Gastrocnemius medialis (tissue), 4 donors: ENCODE data around the gene MAGEB17. TPM values are rescaled to one million over a fixed set of nuclear protein-coding genes. Genes with fewer than 3 reads are reported as not detected.

Experiments used
- ATAC-seq, 2 donors: fragments of 150-250 bp; one replicate each; pipeline ENCODE4 v1.9.1; 2016
- DNase-seq, 2 donors: peaks; one replicate each; pipeline ENCODE4 v3.0.0-alpha.2; 2019
- H3K27ac ChIP-seq, 4 donors: fragments of 200-600 bp; sonication (generic); 1 replicate in 1 of 4; 2 replicates in 3 of 4; pipeline ENCODE4 v1.5.1; 2016 to 2018; ENCODE audit warnings: mild to moderate bottlenecking in 2 of 4, moderate library complexity in 1 of 4
- H3K27me3 ChIP-seq, 3 donors: fragments of 200-600 bp; sonication (generic) in 2 of 3; 1 replicate in 1 of 3; 2 replicates in 2 of 3; pipeline versions ENCODE4 v1.5.1 to v1.6.0; 2016 to 2019; ENCODE audit warnings: mild to moderate bottlenecking in 1 of 3, moderate library complexity in 1 of 3
- H3K36me3 ChIP-seq, 2 donors: fragments of 200-600 bp; sonication (generic) in 1 of 2; one replicate each; pipeline ENCODE4 v1.5.1; 2017 to 2018
- H3K4me1 ChIP-seq, 2 donors: fragments of 200-600 bp; sonication (generic) in 1 of 2; one replicate each; pipeline ENCODE4 v1.5.1; 2016 to 2017; ENCODE audit warnings: mild to moderate bottlenecking in 2 of 2
- H3K4me3 ChIP-seq, 4 donors: fragments of 200-600 bp; sonication (generic) in 3 of 4; 1 replicate in 1 of 4; 2 replicates in 3 of 4; pipeline ENCODE4 v1.5.1; 2016 to 2019; ENCODE audit warnings: mild to moderate bottlenecking in 2 of 4
- H3K9me3 ChIP-seq, 3 donors: fragments of 200-600 bp; sonication (generic) in 2 of 3; 1 replicate in 1 of 3; 2 replicates in 2 of 3; pipeline ENCODE4 v1.5.1; 2016 to 2019
- POLR2A ChIP-seq, 2 donors: fragments of 450-650 bp; IDR thresholded peaks; one replicate each; pipeline ENCODE4 v1.6.1; 2017; ENCODE audit warnings: antibody characterized with exemption in 2 of 2, mild to moderate bottlenecking in 2 of 2, moderate library complexity in 2 of 2
- in situ Hi-C, 4 donors: fragments of 200-750 bp; cut with MboI; loops; one replicate each; pipeline versions ENCODE4 v1.15.0 to v1.8.0; 2017; ENCODE audit warnings: low sequenced_read_pairs in 4 of 4
- intact Hi-C: fragments of 100-400 bp; cut with DNase I; formaldehyde crosslinking; loops from one replicate; pipeline ENCODE4 v1.15.1; 2023; ENCODE audit warnings: low total_unique reads
- total RNA-seq, 4 donors: library from RNA; depleted of rRNA; stranded (reverse); fragments of >200 nt; gene quantifications; one replicate each; pipeline versions ENCODE4 v1.1.0 to v1.2.3, GENCODE V29; 2016
- TF ChIP-seq, protein P1 (sequence below), 5 experiments: fragments of 450-650 bp in 3 of 5; fragments of 200-600 bp in 2 of 5; sonication (generic) in 2 of 5; IDR thresholded peaks in 4 of 5; conservative IDR thresholded peaks in 1 of 5; 1 replicate in 4 of 5; 2 replicates in 1 of 5; pipeline ENCODE4 v1.5.1; 2016 to 2019; ENCODE audit warnings: antibody characterized with exemption in 5 of 5, mild to moderate bottlenecking in 3 of 5, moderate library complexity in 3 of 5

Gene MAGEB17
- total RNA-seq, 4 donors from 2014 or later: not detected

DNA sequence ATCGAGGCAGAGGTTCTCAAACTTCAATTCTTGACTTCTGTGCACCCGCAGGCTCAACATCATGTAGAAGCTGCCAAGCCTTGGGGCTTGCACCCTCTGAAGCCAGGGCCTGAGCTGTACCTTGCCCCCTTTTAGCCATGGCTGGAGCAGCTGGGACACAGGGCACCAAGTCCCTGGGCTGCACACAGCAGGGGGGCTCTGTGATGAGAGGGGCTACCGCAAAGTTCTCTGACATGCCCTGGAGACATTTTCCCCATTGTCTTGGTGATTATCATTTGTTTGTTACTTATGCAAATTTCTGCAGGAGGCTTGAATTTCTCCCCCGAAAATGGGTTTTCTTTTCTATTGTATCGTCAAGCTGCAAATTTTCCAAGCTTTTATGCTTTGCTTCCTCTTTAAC, 4.9 kb upstream of the MAGEB17 start:
- TF ChIP-seq, protein P1, sequence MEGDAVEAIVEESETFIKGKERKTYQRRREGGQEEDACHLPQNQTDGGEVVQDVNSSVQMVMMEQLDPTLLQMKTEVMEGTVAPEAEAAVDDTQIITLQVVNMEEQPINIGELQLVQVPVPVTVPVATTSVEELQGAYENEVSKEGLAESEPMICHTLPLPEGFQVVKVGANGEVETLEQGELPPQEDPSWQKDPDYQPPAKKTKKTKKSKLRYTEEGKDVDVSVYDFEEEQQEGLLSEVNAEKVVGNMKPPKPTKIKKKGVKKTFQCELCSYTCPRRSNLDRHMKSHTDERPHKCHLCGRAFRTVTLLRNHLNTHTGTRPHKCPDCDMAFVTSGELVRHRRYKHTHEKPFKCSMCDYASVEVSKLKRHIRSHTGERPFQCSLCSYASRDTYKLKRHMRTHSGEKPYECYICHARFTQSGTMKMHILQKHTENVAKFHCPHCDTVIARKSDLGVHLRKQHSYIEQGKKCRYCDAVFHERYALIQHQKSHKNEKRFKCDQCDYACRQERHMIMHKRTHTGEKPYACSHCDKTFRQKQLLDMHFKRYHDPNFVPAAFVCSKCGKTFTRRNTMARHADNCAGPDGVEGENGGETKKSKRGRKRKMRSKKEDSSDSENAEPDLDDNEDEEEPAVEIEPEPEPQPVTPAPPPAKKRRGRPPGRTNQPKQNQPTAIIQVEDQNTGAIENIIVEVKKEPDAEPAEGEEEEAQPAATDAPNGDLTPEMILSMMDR (IDR thresholded peaks at IDR 0.05 in 4 of 5, conservative IDR thresholded peaks at IDR 0.05 in 1 of 5): no peak
- TF ChIP-seq POLR2A (IDR thresholded peaks at IDR 0.05): no peak
- Histone ChIP-seq H3K4me1 (no peaks in the 10 kb centered on the region), H3K4me3 (no peak overlapping the region), H3K9me3 (no peaks in the 10 kb centered on the region), H3K36me3 (no peaks in the 10 kb centered on the region), H3K27ac (no peak overlapping the region), H3K27me3 (peaks cover 0 to 3% (median 0%) of the 10 kb centered on the region in 3 donors)
- intact Hi-C loops: no loop called here
- no peak for DNase-seq
- in situ Hi-C loops: no loop called here
- ATAC-seq: no peak

DNA sequence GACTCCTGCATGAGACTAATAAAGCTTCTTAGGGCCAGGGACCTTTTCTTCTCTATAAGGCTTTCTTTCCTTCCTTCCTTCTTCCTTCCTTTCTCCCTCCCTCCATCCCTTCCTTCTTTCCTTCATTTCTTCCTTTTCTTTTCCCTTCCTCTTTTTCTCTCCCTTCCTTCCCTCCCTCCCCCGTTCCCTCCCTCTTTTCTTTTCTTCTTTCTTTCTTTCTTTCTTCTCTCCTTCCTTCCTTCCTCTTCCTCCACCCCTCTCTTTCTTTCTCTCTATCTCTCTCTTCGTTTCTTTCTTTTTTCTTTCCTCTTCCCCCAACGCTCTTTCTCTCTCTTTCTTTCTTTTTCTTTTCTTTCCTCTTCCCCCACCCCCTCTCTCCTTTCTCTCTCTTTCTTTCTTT, 2.5 kb upstream of the MAGEB17 start:
- no peak for ATAC-seq
- in situ Hi-C loops: no loop called here
- TF ChIP-seq, protein P1 (IDR thresholded peaks at IDR 0.05 in 4 of 5, conservative IDR thresholded peaks at IDR 0.05 in 1 of 5): no peak
- TF ChIP-seq POLR2A (IDR thresholded peaks at IDR 0.05): no peak
- Histone ChIP-seq H3K27ac (no peak overlapping the region), H3K36me3 (no peaks in the 10 kb centered on the region), H3K9me3 (no peaks in the 10 kb centered on the region), H3K4me1 (no peaks in the 10 kb centered on the region), H3K27me3 (peaks cover 0 to 3% (median 0%) of the 10 kb centered on the region in 3 donors), H3K4me3 (no peak overlapping the region)
- no peak for DNase-seq
- intact Hi-C loops: no loop called here

DNA sequence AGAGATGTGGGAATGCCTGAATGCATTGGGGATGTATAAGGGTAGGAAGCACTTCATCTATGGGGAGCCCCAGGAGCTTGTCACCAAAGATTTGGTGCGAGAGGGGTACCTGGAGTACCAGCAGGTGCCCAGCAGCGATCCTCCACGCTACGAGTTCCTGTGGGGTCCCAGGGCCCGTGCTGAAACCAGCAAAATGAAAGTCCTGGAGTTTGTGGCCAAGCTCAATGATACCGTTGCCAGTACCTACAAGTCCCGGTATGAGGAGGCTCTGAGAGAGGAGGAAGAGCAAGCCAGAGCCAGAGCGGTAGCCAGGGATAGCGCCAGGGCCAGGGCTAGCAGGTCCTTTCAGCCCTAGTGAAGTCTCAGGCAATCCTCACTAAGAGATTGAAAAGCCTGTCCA, 3.8 kb downstream of the MAGEB17 start:
- H3K9me3 ChIP-seq: no peaks in the 10 kb centered on the region
- ATAC-seq (no peak), DNase-seq (no peak)
- in situ Hi-C loops (no loop called here), intact Hi-C loops (no loop called here)
- peaks cover 0 to 4% (median 0%) of the 10 kb centered on the region in 3 donors for H3K27me3 ChIP-seq
- H3K27ac ChIP-seq: no peak overlapping the region
- no peak overlapping the region for H3K4me3 ChIP-seq
- no peaks in the 10 kb centered on the region for H3K36me3 ChIP-seq
- H3K4me1 ChIP-seq: no peaks in the 10 kb centered on the region
- TF ChIP-seq POLR2A (IDR thresholded peaks at IDR 0.05): no peak
- TF ChIP-seq, protein P1 (IDR thresholded peaks at IDR 0.05 in 4 of 5, conservative IDR thresholded peaks at IDR 0.05 in 1 of 5): no peak

DNA sequence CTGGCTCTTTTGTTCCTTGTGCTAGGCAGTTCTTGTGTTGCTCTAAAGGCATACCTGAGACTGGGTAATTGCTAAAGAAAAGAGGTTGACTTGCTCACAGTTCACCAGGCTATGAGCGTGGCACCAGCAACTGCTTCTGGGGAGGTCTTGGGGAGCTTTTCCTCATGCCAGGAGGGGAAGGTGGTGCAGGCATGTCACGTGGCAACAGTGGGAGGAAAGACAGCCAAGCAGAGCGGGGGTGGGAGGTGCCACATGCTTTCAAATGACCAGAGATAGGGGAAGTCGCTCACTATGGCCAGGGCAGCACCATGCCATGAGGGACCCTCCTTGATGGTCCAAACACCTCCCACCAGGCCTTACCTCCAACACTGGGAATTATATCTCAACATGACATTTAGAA, 4.7 kb downstream of the MAGEB17 start:
- intact Hi-C loops: no loop called here
- Histone ChIP-seq H3K9me3 (no peaks in the 10 kb centered on the region), H3K27me3 (peaks cover 0 to 4% (median 0%) of the 10 kb centered on the region in 3 donors), H3K4me1 (no peaks in the 10 kb centered on the region), H3K4me3 (no peak overlapping the region), H3K36me3 (no peaks in the 10 kb centered on the region), H3K27ac (no peak overlapping the region)
- DNase-seq: no peak
- in situ Hi-C loops: no loop called here
- TF ChIP-seq, protein P1 (IDR thresholded peaks at IDR 0.05 in 4 of 5, conservative IDR thresholded peaks at IDR 0.05 in 1 of 5): no peak
- no peak for TF ChIP-seq POLR2A (IDR thresholded peaks at IDR 0.05)
- ATAC-seq: no peak

DNA sequence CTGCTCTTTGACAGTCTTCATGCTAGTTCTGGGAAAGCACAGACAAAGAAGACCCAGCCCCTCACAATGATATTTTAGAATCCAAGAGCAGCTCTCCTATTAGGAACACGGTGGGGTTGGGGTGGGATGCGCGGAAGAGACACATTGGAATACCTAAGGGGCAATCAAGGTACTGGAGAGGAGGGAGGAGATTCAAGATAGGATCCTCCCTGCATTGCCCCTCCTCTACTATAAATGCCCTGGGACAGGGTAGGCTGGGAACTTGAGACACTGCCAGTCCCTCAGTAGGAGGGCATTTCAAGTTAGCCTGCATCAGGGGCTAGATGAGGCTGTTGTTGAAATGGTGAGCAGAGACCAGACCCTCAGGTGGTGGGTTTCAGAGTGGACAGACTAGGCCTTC, 5.1 kb downstream of the MAGEB17 start:
- Histone ChIP-seq H3K9me3 (no peaks in the 10 kb centered on the region), H3K27ac (no peak overlapping the region), H3K4me3 (no peak overlapping the region), H3K4me1 (no peaks in the 10 kb centered on the region), H3K27me3 (peaks cover 0 to 4% (median 0%) of the 10 kb centered on the region in 3 donors), H3K36me3 (no peaks in the 10 kb centered on the region)
- intact Hi-C loops (no loop called here), in situ Hi-C loops (no loop called here)
- no peak for DNase-seq
- no peak for ATAC-seq
- TF ChIP-seq, protein P1 (IDR thresholded peaks at IDR 0.05 in 4 of 5, conservative IDR thresholded peaks at IDR 0.05 in 1 of 5): no peak
- no peak for TF ChIP-seq POLR2A (IDR thresholded peaks at IDR 0.05)
